Nephron (organoid): ENCODE results near the gene KIF26B.

ENCODE experiments used
- H3K27ac Mint-ChIP-seq, 3 experiments: 2 replicates each; pipeline ENCODE4 v1.8.0; 2020; ENCODE audit warnings: mixed read lengths in 3 of 3, mild to moderate bottlenecking in 2 of 3, moderate library complexity in 1 of 3
- H3K27me3 Mint-ChIP-seq: 2 replicates; pipeline ENCODE4 v1.8.0; 2021; ENCODE audit warnings: low read depth, mild to moderate bottlenecking, moderate library complexity, mixed read lengths
- H3K36me3 Mint-ChIP-seq: 2 replicates; pipeline ENCODE4 v1.8.0; 2020; ENCODE audit warnings: low read depth, mixed read lengths
- H3K4me1 Mint-ChIP-seq: 2 replicates; pipeline ENCODE4 v1.8.0; 2020; ENCODE audit warnings: mixed read lengths
- H3K4me3 Mint-ChIP-seq, 3 experiments: 2 replicates each; pipeline ENCODE4 v1.8.0; 2020; ENCODE audit warnings: mild to moderate bottlenecking in 3 of 3, mixed read lengths in 3 of 3, moderate library complexity in 2 of 3
- H3K9me3 Mint-ChIP-seq: 2 replicates; pipeline ENCODE4 v1.8.0; 2020; ENCODE audit warnings: mixed read lengths
- CTCF ChIP-seq, 3 experiments: fragments of 200-600 bp; sonication (generic); IDR thresholded peaks; one replicate each; pipeline ENCODE4 v1.5.0; 2021; ENCODE audit warnings: antibody characterized with exemption in 3 of 3; ENCODE audit not compliant: unreplicated experiment in 3 of 3

The KIF26B gene

GRCh38 chr1:245678860-245679411 lies 524.2 kb downstream of the KIF26B start:
- no peak overlapping the region for H3K27ac Mint-ChIP-seq
- no peaks in the 10 kb centered on the region for H3K9me3 Mint-ChIP-seq
- no peak for TF ChIP-seq CTCF (IDR thresholded peaks at IDR 0.05; ENCODE audit: unreplicated experiment in 3 of 3)
- H3K4me3 Mint-ChIP-seq, result no peak overlapping the region
- H3K4me1 Mint-ChIP-seq, result peaks cover 19% of the 10 kb centered on the region
- peaks cover 10% of the 10 kb centered on the region for H3K27me3 Mint-ChIP-seq
- H3K36me3 Mint-ChIP-seq, result peaks cover 27% of the 10 kb centered on the region

- Mint-ChIP-seq H3K27ac (no peak overlapping the region), H3K9me3 (no peaks in the 10 kb centered on the region), H3K4me1 (peaks cover 13% of the 10 kb centered on the region), H3K4me3 (no peak overlapping the region), H3K27me3 (peaks cover 7% of the 10 kb centered on the region), H3K36me3 (peaks cover 30% of the 10 kb centered on the region)
- TF ChIP-seq CTCF (IDR thresholded peaks at IDR 0.05; ENCODE audit: unreplicated experiment in 3 of 3), result no peak
Observed at GRCh38 chr1:245679821-245680780, 525.3 kb downstream of the KIF26B start.

GRCh38 chr1:245682638-245683628 lies 528.1 kb downstream of the KIF26B start:
- H3K27ac Mint-ChIP-seq, result peak overlapping the region; percentile 42 to 81 (median 54)
- peaks cover 13% of the 10 kb centered on the region for H3K4me1 Mint-ChIP-seq
- peaks cover 4% of the 10 kb centered on the region for H3K27me3 Mint-ChIP-seq
- peaks cover 22% of the 10 kb centered on the region for H3K36me3 Mint-ChIP-seq
- H3K9me3 Mint-ChIP-seq, result no peaks in the 10 kb centered on the region
- no peak for TF ChIP-seq CTCF (IDR thresholded peaks at IDR 0.05; ENCODE audit: unreplicated experiment in 3 of 3)
- no peak overlapping the region for H3K4me3 Mint-ChIP-seq

- Mint-ChIP-seq H3K4me3 (no peak overlapping the region), H3K27ac (peak overlapping the region; percentile 42 to 81 (median 54)), H3K36me3 (peaks cover 21% of the 10 kb centered on the region), H3K27me3 (peaks cover 4% of the 10 kb centered on the region), H3K9me3 (no peaks in the 10 kb centered on the region), H3K4me1 (peaks cover 13% of the 10 kb centered on the region)
- TF ChIP-seq CTCF (IDR thresholded peaks at IDR 0.05; ENCODE audit: unreplicated experiment in 3 of 3), result no peak
Observed at GRCh38 chr1:245683676-245684075, 528.9 kb downstream of the KIF26B start.

GRCh38 chr1:245684166-245684565 lies 529.4 kb downstream of the KIF26B start:
- Mint-ChIP-seq H3K9me3 (no peaks in the 10 kb centered on the region), H3K36me3 (peaks cover 22% of the 10 kb centered on the region), H3K27ac (peak overlapping the region; percentile 37 to 81 (median 42)), H3K4me1 (peaks cover 13% of the 10 kb centered on the region), H3K4me3 (no peak overlapping the region), H3K27me3 (peaks cover 4% of the 10 kb centered on the region)
- TF ChIP-seq CTCF (IDR thresholded peaks at IDR 0.05; ENCODE audit: unreplicated experiment in 3 of 3), result no peak
